ENCODE measurements around the gene ENTPD7. TPM values are rescaled to one million over a fixed set of nuclear protein-coding genes. Genes with fewer than 3 reads are reported as not detected.

The ENTPD7 gene
- total RNA-seq, 2 donors from 2014 or later, result 9.0 to 10.9 TPM

GRCh38 chr10:99682752-99683151 lies 23.4 kb downstream of the ENTPD7 start:
- DNase-seq (ENCODE audit: low spot score) (no peak), ATAC-seq (no peak)
- Mint-ChIP-seq H3K9me3 (no peaks in the 10 kb centered on the region), H3K4me1 (ENCODE audit: low read depth in 2 of 2) (peaks cover 0 to 4% of the 10 kb centered on the region in 2 donors), H3K36me3 (no peaks in the 10 kb centered on the region), H3K4me3 (no peak overlapping the region), H3K27me3 (no peaks in the 10 kb centered on the region), H3K27ac (no peak overlapping the region)

- ATAC-seq, result no peak
- H3K4me1 Mint-ChIP-seq (ENCODE audit: low read depth in 2 of 2), result peaks cover 0 to 4% of the 10 kb centered on the region in 2 donors
- peaks cover 6% of the 10 kb centered on the region for H3K36me3 Mint-ChIP-seq
- H3K9me3 Mint-ChIP-seq, result no peaks in the 10 kb centered on the region
- no peaks in the 10 kb centered on the region for H3K27me3 Mint-ChIP-seq
- H3K4me3 Mint-ChIP-seq, result no peak overlapping the region
- H3K27ac Mint-ChIP-seq, result peak overlapping the region in 1 of 2 donors; percentile 54
- no peak for DNase-seq (ENCODE audit: low spot score)
Observed at GRCh38 chr10:99685597-99685967, 26.3 kb downstream of the ENTPD7 start.

- Mint-ChIP-seq H3K36me3 (peaks cover 21% of the 10 kb centered on the region), H3K27ac (no peak overlapping the region), H3K4me3 (no peak overlapping the region), H3K4me1 (ENCODE audit: low read depth in 2 of 2) (peaks cover 0 to 4% of the 10 kb centered on the region in 2 donors), H3K9me3 (no peaks in the 10 kb centered on the region), H3K27me3 (no peaks in the 10 kb centered on the region)
- no peak for DNase-seq (ENCODE audit: low spot score)
- ATAC-seq, result no peak
Observed at GRCh38 chr10:99689461-99689860, 30.2 kb downstream of the ENTPD7 start.

GRCh38 chr10:99693933-99694583 lies 34.7 kb downstream of the ENTPD7 start:
- no peaks in the 10 kb centered on the region for H3K4me1 Mint-ChIP-seq (ENCODE audit: low read depth in 2 of 2)
- no peaks in the 10 kb centered on the region for H3K9me3 Mint-ChIP-seq
- no peaks in the 10 kb centered on the region for H3K27me3 Mint-ChIP-seq
- no peak overlapping the region for H3K4me3 Mint-ChIP-seq
- peaks cover 30% of the 10 kb centered on the region for H3K36me3 Mint-ChIP-seq
- no peak overlapping the region for H3K27ac Mint-ChIP-seq
- DNase-seq (ENCODE audit: low spot score), result no peak
- no peak for ATAC-seq

- no peaks in the 10 kb centered on the region for H3K4me1 Mint-ChIP-seq (ENCODE audit: low read depth in 2 of 2)
- no peaks in the 10 kb centered on the region for H3K9me3 Mint-ChIP-seq
- no peaks in the 10 kb centered on the region for H3K27me3 Mint-ChIP-seq
- no peak overlapping the region for H3K27ac Mint-ChIP-seq
- peaks cover 43% of the 10 kb centered on the region for H3K36me3 Mint-ChIP-seq
- no peak for DNase-seq (ENCODE audit: low spot score)
- no peak overlapping the region for H3K4me3 Mint-ChIP-seq
- ATAC-seq, result no peak
Observed at GRCh38 chr10:99695761-99696160, 36.5 kb downstream of the ENTPD7 start.

GRCh38 chr10:99698504-99699080 lies 39.3 kb downstream of the ENTPD7 start:
- H3K27me3 Mint-ChIP-seq, result no peaks in the 10 kb centered on the region
- H3K9me3 Mint-ChIP-seq, result no peaks in the 10 kb centered on the region
- H3K27ac Mint-ChIP-seq, result no peak overlapping the region
- DNase-seq (ENCODE audit: low spot score), result no peak
- no peak for ATAC-seq
- no peaks in the 10 kb centered on the region for H3K4me1 Mint-ChIP-seq (ENCODE audit: low read depth in 2 of 2)
- no peak overlapping the region for H3K4me3 Mint-ChIP-seq
- H3K36me3 Mint-ChIP-seq, result peaks cover 42% of the 10 kb centered on the region

GRCh38 chr10:99700649-99701048 lies 41.3 kb downstream of the ENTPD7 start:
- DNase-seq (ENCODE audit: low spot score), result no peak
- H3K4me1 Mint-ChIP-seq (ENCODE audit: low read depth in 2 of 2), result no peaks in the 10 kb centered on the region

GRCh38 chr10:99708428-99709012 lies 49.2 kb downstream of the ENTPD7 start:
- peaks cover 6 to 10% of the 10 kb centered on the region in 2 donors for H3K4me1 Mint-ChIP-seq (ENCODE audit: low read depth in 2 of 2)
- DNase-seq (ENCODE audit: low spot score) (no peak), ATAC-seq (no peak)
- no peak overlapping the region for H3K27ac Mint-ChIP-seq
- no peaks in the 10 kb centered on the region for H3K9me3 Mint-ChIP-seq
- H3K27me3 Mint-ChIP-seq, result no peaks in the 10 kb centered on the region
- H3K4me3 Mint-ChIP-seq, result no peak overlapping the region
- H3K36me3 Mint-ChIP-seq, result peaks cover 19% of the 10 kb centered on the region

More at GRCh38 chr10:99700649-99701048, 41.3 kb downstream of the ENTPD7 start:
- H3K27me3 Mint-ChIP-seq, result no peaks in the 10 kb centered on the region
- H3K27ac Mint-ChIP-seq, result no peak overlapping the region
- H3K4me3 Mint-ChIP-seq, result no peak overlapping the region
- H3K36me3 Mint-ChIP-seq, result peaks cover 42% of the 10 kb centered on the region
- no peaks in the 10 kb centered on the region for H3K9me3 Mint-ChIP-seq
- ATAC-seq, result no peak

- Mint-ChIP-seq H3K9me3 (no peaks in the 10 kb centered on the region), H3K4me1 (ENCODE audit: low read depth in 2 of 2) (peaks cover 6 to 10% of the 10 kb centered on the region in 2 donors), H3K27ac (peak overlapping the region in 1 of 2 donors; percentile 7), H3K4me3 (no peak overlapping the region), H3K27me3 (no peaks in the 10 kb centered on the region), H3K36me3 (peaks cover 19% of the 10 kb centered on the region)
- DNase-seq (ENCODE audit: low spot score) (no peak), ATAC-seq (peak in 1 of 2 donors; percentile 76)
Observed at GRCh38 chr10:99709480-99710229, 50.3 kb downstream of the ENTPD7 start.

- Mint-ChIP-seq H3K9me3 (no peaks in the 10 kb centered on the region), H3K4me1 (ENCODE audit: low read depth in 2 of 2) (peaks cover 6 to 10% of the 10 kb centered on the region in 2 donors), H3K27ac (no peak overlapping the region), H3K27me3 (no peaks in the 10 kb centered on the region), H3K4me3 (no peak overlapping the region), H3K36me3 (peaks cover 14% of the 10 kb centered on the region)
- no peak for DNase-seq (ENCODE audit: low spot score)
- no peak for ATAC-seq
Observed at GRCh38 chr10:99711129-99711719, 51.9 kb downstream of the ENTPD7 start.

- H3K27ac Mint-ChIP-seq, result no peak overlapping the region
- no peaks in the 10 kb centered on the region for H3K27me3 Mint-ChIP-seq
- peaks cover 19% of the 10 kb centered on the region for H3K36me3 Mint-ChIP-seq
- DNase-seq (ENCODE audit: low spot score), result no peak
- H3K4me1 Mint-ChIP-seq (ENCODE audit: low read depth in 2 of 2), result peaks cover 6 to 9% of the 10 kb centered on the region in 2 donors
- H3K4me3 Mint-ChIP-seq, result no peak overlapping the region
- ATAC-seq, result no peak
- no peaks in the 10 kb centered on the region for H3K9me3 Mint-ChIP-seq
Observed at GRCh38 chr10:99714446-99714845, 55.1 kb downstream of the ENTPD7 start.

- no peak for DNase-seq (ENCODE audit: low spot score)
- H3K27me3 Mint-ChIP-seq, result no peaks in the 10 kb centered on the region
- no peak overlapping the region for H3K27ac Mint-ChIP-seq
- ATAC-seq, result no peak
- H3K9me3 Mint-ChIP-seq, result no peaks in the 10 kb centered on the region
- H3K4me1 Mint-ChIP-seq (ENCODE audit: low read depth in 2 of 2), result peaks cover 4 to 6% of the 10 kb centered on the region in 2 donors
- H3K36me3 Mint-ChIP-seq, result peaks cover 43% of the 10 kb centered on the region
- no peak overlapping the region for H3K4me3 Mint-ChIP-seq
Observed at GRCh38 chr10:99720387-99720786, 61.1 kb downstream of the ENTPD7 start.

GRCh38 chr10:99730026-99730425 lies 70.7 kb downstream of the ENTPD7 start:
- Mint-ChIP-seq H3K4me3 (no peak overlapping the region), H3K27ac (no peak overlapping the region), H3K27me3 (no peaks in the 10 kb centered on the region), H3K4me1 (ENCODE audit: low read depth in 2 of 2) (peaks cover 13 to 21% of the 10 kb centered on the region in 2 donors), H3K9me3 (no peaks in the 10 kb centered on the region), H3K36me3 (peaks cover 24% of the 10 kb centered on the region)
- DNase-seq (ENCODE audit: low spot score), result no peak
- no peak for ATAC-seq
